Activated CD4-positive, alpha-beta T cell treated with anti-CD3 and anti-CD28 coated beads, Interleukin-2, amount 10 ng/mL, durations not matched to agents 24 days and 14 days (primary cell): ENCODE data around the gene IL5RA. TPM values are rescaled to one million over a fixed set of nuclear protein-coding genes. Genes with fewer than 3 reads are reported as not detected.

ENCODE experiments used
- DNase-seq: peaks from one replicate; pipeline ENCODE4 v3.0.0; 2022
- H3K27ac Mint-ChIP-seq: one replicate; pipeline ENCODE4 v1.8.0; 2022; ENCODE audit warnings: mild to moderate bottlenecking, mixed read lengths
- H3K27me3 Mint-ChIP-seq: one replicate; pipeline ENCODE4 v1.8.0; 2022; ENCODE audit warnings: mixed read lengths
- H3K36me3 Mint-ChIP-seq: one replicate; pipeline ENCODE4 v1.8.0; 2022; ENCODE audit warnings: low read depth, mild to moderate bottlenecking, mixed read lengths
- H3K4me1 Mint-ChIP-seq: one replicate; pipeline ENCODE4 v1.8.0; 2021; ENCODE audit warnings: mixed read lengths
- H3K4me3 Mint-ChIP-seq: one replicate; pipeline ENCODE4 v1.8.0; 2022; ENCODE audit warnings: mild to moderate bottlenecking, moderate library complexity, mixed read lengths
- H3K9me3 Mint-ChIP-seq: one replicate; pipeline ENCODE4 v1.8.0; 2021; ENCODE audit warnings: mixed read lengths
- intact Hi-C: fragments of 100-400 bp; cut with micrococcal nuclease; formaldehyde crosslinking; loops from one replicate; pipeline ENCODE4 v1.15.1; 2023
- total RNA-seq: library from RNA; stranded (reverse); gene quantifications from 2 replicates; pipeline ENCODE4 v1.2.3, GENCODE V29; 2022

Gene IL5RA
- total RNA-seq, 1 donor from 2014 or later: not detected

GRCh38 chr3:3126477-3127431 lies 16.6 kb upstream of the IL5RA start, which contains the start of gene TRNT1:
Gene TRNT1, plus strand, starts transcription at chr3:3126940. Its CDS starts 2,101 bp downstream, at chr3:3129041.
- H3K36me3 Mint-ChIP-seq: peaks cover 41% of the 10 kb centered on the region
- DNase-seq: peak; percentile 99
- intact Hi-C loops: loop anchor here (1.0 to 5.0 kb wide), 3 partner anchors 53 to 1366 kb away; partner anchors contain the start of genes CRBN, ITPR1 and SETMAR
- peaks cover 24% of the 10 kb centered on the region for H3K4me1 Mint-ChIP-seq
- peak within 1 kb of the TSS; percentile 99 for H3K27ac Mint-ChIP-seq
- peak within 1 kb of the TSS; percentile 100 for H3K4me3 Mint-ChIP-seq
- H3K9me3 Mint-ChIP-seq: no peaks in the 10 kb centered on the region
- peaks cover 1% of the 10 kb centered on the region for H3K27me3 Mint-ChIP-seq

DNA sequence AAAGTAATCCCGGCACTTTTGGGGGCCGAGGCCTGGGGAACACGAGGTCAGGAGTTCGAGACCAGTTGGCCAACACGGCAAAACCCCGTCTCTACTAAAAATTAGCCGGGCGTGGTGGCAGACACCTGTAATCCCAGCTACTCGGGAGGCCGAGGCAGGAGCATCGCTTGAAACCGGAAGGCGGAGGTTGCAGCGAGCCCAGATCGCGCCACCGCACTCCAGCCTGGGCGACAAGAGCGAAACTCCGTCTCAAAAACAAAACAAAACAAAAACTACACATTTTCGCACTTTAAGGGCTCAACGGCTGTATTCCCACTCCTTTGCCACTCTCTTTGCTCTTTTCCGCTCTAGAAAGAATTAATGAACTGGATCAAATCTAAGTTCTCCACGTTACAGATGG lies 15.8 kb upstream of the IL5RA start:
- peak overlapping the region; percentile 100 for H3K4me3 Mint-ChIP-seq
- no peak for DNase-seq
- H3K36me3 Mint-ChIP-seq: peaks cover 36% of the 10 kb centered on the region
- intact Hi-C loops: loop anchor here (1.0 to 5.0 kb wide), 3 partner anchors 53 to 1366 kb away; partner anchors contain the start of genes CRBN, ITPR1 and SETMAR
- H3K4me1 Mint-ChIP-seq: peaks cover 24% of the 10 kb centered on the region
- peaks cover 1% of the 10 kb centered on the region for H3K27me3 Mint-ChIP-seq
- peak overlapping the region; percentile 99 for H3K27ac Mint-ChIP-seq
- H3K9me3 Mint-ChIP-seq: no peaks in the 10 kb centered on the region

DNA sequence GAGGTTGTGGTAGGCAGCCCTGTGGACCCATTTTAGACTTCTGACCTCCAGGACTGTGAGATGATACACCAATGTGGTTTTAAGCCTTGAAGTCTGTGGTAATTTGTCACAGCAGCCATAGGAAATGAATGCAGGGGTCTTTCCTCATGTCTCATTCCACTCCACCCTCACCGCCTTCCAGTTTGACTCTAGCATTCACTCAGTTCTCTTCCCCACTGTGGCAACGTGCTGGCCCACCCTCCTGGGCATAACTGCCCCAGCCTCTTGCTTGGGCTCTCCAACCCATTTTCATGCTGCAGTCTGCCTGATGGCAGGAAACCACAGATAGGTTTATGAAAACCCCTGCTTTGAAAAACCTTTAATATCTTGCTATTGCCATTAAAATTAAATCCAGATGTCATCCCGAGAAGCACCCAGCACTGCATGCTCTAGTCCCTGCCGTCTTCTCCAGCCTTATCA lies 9.2 kb upstream of the IL5RA start:
- H3K27ac Mint-ChIP-seq: peak overlapping the region; percentile 35
- H3K36me3 Mint-ChIP-seq: no peaks in the 10 kb centered on the region
- no peaks in the 10 kb centered on the region for H3K9me3 Mint-ChIP-seq
- H3K27me3 Mint-ChIP-seq: peaks cover 7% of the 10 kb centered on the region
- H3K4me3 Mint-ChIP-seq: no peak overlapping the region
- DNase-seq: no peak
- peaks cover 2% of the 10 kb centered on the region for H3K4me1 Mint-ChIP-seq
- intact Hi-C loops: no loop called here

DNA sequence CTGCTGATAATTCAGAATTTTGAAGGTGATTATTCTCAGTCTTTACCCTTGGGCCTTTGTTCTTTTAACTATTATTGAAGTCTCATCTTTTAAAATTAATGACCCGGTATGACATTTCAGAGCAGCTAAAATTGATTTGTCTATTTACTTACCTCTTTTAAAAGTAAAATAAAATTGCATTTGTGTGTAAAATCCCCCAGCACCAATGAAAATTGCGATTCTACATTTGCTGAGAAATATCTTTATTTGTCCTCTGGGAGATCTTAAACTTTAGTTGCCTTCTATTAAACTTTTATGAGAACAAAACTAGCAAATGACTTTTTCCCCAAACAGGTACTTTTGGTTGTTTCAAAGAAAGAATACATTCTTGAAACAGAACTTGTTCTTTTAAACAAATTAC lies 7.5 kb upstream of the IL5RA start:
- no peaks in the 10 kb centered on the region for H3K36me3 Mint-ChIP-seq
- no peaks in the 10 kb centered on the region for H3K9me3 Mint-ChIP-seq
- H3K4me1 Mint-ChIP-seq: peaks cover 2% of the 10 kb centered on the region
- H3K27me3 Mint-ChIP-seq: peaks cover 7% of the 10 kb centered on the region
- no peak overlapping the region for H3K4me3 Mint-ChIP-seq
- no peak overlapping the region for H3K27ac Mint-ChIP-seq
- no peak for DNase-seq
- intact Hi-C loops: no loop called here

DNA sequence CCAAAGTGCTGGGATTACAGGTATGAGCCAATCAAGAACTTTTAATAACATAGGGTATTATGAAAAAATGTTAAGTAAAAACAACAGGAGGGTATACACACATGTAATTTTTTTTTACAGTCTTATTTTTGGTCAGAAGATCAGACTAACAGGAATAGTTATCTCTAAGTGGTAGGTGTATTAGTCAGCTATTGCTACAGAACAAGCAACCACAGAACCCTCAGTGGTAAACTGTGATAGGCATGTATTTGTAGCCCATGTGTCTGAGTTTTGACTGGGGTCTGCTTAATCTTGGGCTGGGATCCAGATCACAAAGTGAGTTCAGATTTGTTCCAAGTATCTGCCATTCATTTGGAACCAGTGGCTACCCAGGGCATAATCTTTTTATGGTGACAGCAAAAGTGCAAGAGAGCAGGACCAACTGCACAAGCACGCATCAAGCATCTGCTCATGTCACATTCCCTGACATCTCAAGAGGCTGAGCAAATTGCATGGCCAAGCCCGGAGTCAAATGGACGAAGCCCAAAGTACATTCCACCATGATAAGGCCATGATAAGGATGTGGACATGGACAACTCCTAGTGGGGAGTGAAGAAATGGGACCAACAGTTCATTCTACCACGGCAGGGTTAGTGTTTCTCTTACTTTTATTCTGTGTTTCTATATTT lies 3.0 kb upstream of the IL5RA start:
- peaks cover 2% of the 10 kb centered on the region for H3K4me1 Mint-ChIP-seq
- H3K27me3 Mint-ChIP-seq: peaks cover 5% of the 10 kb centered on the region
- intact Hi-C loops: no loop called here

DNA sequence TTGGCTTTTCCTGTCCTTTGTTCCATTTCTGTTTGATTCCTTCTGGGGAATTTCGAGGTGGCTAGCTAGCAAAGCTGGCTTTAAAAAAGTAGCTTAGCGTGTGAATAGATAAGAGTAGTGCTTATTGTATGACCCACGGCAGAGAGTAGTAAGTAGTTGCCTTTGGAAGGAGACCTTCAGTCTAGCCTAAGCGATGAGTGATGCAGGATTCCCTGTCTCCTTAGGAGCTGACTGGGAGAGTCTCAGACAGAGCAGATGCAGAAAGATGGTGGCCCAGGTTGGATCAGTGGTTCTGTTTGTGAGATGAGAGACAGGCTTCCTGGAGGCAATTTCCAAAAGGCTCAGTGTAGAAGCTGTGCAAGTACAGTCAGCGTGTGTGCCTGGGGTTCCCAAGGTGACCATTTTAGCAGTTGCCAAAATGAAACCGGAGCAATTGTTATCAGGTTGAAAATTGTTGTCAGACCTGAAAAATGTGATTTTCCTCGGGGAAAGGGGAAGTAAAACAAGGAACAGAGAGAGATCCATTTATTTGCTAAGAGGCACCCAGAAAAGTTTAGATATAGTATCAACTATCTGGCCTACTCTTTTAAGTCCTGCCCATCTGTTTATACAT lies 681 bp upstream of the IL5RA start:
- H3K4me1 Mint-ChIP-seq: peaks cover 2% of the 10 kb centered on the region
- DNase-seq: no peak
- no peaks in the 10 kb centered on the region for H3K9me3 Mint-ChIP-seq
- intact Hi-C loops: no loop called here
- peaks cover 11% of the 10 kb centered on the region for H3K27me3 Mint-ChIP-seq
- no peak overlapping the region for H3K27ac Mint-ChIP-seq
- no peak overlapping the region for H3K4me3 Mint-ChIP-seq
- no peaks in the 10 kb centered on the region for H3K36me3 Mint-ChIP-seq

More for the DNA sequence above, 3.0 kb upstream of the IL5RA start:
- Mint-ChIP-seq H3K36me3 (no peaks in the 10 kb centered on the region), H3K4me3 (no peak overlapping the region), H3K9me3 (no peaks in the 10 kb centered on the region), H3K27ac (no peak overlapping the region)
- DNase-seq: no peak

GRCh38 chr3:3109407-3110298 lies 521 bp downstream of the IL5RA start:
- Mint-ChIP-seq H3K27me3 (peaks cover 17% of the 10 kb centered on the region), H3K4me1 (peaks cover 2% of the 10 kb centered on the region), H3K4me3 (no peak overlapping the region), H3K27ac (no peak overlapping the region), H3K36me3 (no peaks in the 10 kb centered on the region), H3K9me3 (no peaks in the 10 kb centered on the region)
- DNase-seq: no peak
- intact Hi-C loops: no loop called here

DNA sequence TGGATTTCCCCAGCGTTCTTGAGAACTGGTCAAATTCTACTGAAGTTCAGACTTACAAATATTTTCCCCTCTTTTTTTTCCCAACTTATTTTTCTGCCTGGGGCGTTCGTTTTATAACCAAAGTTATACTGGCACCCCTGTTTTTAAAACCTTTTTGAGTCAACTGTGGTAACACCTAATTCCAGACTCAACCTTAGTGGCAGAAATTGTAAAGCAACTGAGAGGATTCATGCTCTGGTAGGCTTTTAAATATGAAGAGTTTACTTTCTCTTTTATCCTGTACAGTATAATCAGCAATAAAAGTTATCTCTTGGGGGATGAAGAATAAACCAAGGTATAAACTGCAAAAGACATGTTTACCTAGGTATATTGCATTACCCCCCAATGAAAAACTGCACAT lies 2.3 kb downstream of the IL5RA start:
- intact Hi-C loops: no loop called here
- no peaks in the 10 kb centered on the region for H3K9me3 Mint-ChIP-seq

DNA sequence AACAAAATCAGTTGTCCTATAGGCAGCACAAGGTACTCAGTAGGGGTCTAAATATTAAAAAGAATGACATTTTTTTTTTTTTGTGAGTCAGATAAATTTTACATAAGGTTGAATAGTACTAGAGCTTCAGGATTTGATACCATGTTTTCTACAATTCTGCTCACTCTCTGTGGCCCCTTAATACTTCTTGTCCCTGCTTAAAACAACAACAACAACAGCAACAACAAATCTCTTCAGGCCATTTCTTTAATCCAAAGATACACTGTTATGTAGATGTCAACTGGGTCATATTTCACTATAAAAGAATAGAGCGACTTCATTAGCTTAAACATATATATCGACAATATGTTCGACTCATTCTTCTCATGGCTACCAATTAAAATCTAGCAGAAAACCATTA lies 3.0 kb downstream of the IL5RA start:
- Mint-ChIP-seq H3K36me3 (no peaks in the 10 kb centered on the region), H3K9me3 (no peaks in the 10 kb centered on the region), H3K4me1 (peaks cover 2% of the 10 kb centered on the region), H3K4me3 (no peak overlapping the region), H3K27ac (no peak overlapping the region), H3K27me3 (peaks cover 17% of the 10 kb centered on the region)
- intact Hi-C loops: no loop called here
- DNase-seq: no peak

More for the DNA sequence above, 2.3 kb downstream of the IL5RA start:
- H3K27me3 Mint-ChIP-seq: peaks cover 17% of the 10 kb centered on the region
- no peaks in the 10 kb centered on the region for H3K36me3 Mint-ChIP-seq
- no peak overlapping the region for H3K27ac Mint-ChIP-seq
- no peak for DNase-seq
- H3K4me1 Mint-ChIP-seq: peaks cover 2% of the 10 kb centered on the region
- H3K4me3 Mint-ChIP-seq: no peak overlapping the region

- intact Hi-C loops: no loop called here
Measured at GRCh38 chr3:3105815-3106214, 4.4 kb downstream of the IL5RA start.

GRCh38 chr3:3105246-3105645 lies 4.9 kb downstream of the IL5RA start:
- Mint-ChIP-seq H3K4me3 (no peak overlapping the region), H3K36me3 (no peaks in the 10 kb centered on the region)

More at GRCh38 chr3:3105815-3106214, 4.4 kb downstream of the IL5RA start:
- Mint-ChIP-seq H3K4me3 (no peak overlapping the region), H3K36me3 (no peaks in the 10 kb centered on the region), H3K27me3 (peaks cover 17% of the 10 kb centered on the region), H3K9me3 (no peaks in the 10 kb centered on the region), H3K27ac (no peak overlapping the region), H3K4me1 (peaks cover 2% of the 10 kb centered on the region)
- no peak for DNase-seq

GRCh38 chr3:3102751-3103150 lies 7.4 kb downstream of the IL5RA start:
- Mint-ChIP-seq H3K9me3 (no peaks in the 10 kb centered on the region), H3K4me1 (no peaks in the 10 kb centered on the region), H3K4me3 (no peak overlapping the region), H3K27ac (no peak overlapping the region), H3K27me3 (peaks cover 14% of the 10 kb centered on the region), H3K36me3 (no peaks in the 10 kb centered on the region)
- intact Hi-C loops: no loop called here
- no peak for DNase-seq

More at GRCh38 chr3:3105246-3105645, 4.9 kb downstream of the IL5RA start:
- intact Hi-C loops: no loop called here
- H3K9me3 Mint-ChIP-seq: no peaks in the 10 kb centered on the region
- no peak for DNase-seq
- H3K27me3 Mint-ChIP-seq: peaks cover 17% of the 10 kb centered on the region
- H3K27ac Mint-ChIP-seq: no peak overlapping the region
- peaks cover 2% of the 10 kb centered on the region for H3K4me1 Mint-ChIP-seq
